Activated T-cell treated with anti-CD3 and anti-CD28 coated beads, Interleukin-2, amount 50 U/mL, for 1 hour (primary cell): ENCODE data around the gene ERGIC1.

Experiments used
- DNase-seq: peaks from one replicate; pipeline ENCODE4 v3.0.0-alpha.2; 2020

Gene ERGIC1

DNA sequence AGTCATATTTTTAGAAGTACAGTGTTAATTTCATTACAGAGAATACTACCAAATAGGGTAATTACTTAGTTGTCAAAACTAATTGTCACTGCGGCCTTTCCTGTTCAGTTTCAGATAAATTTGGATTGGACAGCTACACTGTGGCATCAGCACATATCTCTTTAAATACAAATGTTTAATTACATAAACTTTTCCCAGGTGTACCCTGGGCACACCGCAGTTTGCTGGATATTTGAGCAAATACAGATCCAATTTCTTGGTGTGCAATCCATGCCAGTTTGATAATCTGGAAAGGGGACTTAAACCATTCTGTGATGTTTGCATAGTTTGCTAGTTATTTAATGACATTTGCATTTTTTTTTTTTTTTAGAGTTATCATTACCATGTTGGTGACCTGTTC is 160.4 kb downstream of the ERGIC1 start:
- DNase-seq, result no peak

DNA sequence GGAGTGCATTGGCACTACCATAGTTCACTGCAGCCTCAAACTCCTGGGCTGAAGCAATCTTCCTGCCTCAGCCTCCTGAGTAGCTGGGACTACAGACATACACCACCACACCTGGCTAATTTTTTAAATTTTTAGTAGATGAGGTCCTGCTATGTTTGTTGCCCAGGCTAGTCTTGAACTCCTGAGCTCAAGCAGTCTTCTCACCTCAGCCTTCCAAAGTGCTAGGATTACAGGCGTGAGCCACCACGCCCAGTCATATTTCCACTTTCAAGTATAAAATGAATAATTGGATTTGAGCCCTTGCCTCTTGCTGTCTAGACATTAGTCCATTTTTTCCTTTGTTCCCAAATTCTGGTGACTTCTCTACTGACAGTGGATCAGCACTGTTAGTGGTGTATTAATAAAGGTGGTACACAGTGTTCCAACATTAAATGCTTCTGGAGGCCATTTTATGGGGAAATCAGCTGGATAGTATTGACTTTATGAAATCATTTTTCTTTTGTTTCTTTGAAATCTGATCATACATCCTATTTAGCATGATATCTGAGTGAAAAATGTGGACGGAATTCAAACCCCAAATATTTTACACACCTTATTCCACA is 165.4 kb downstream of the ERGIC1 start:
- DNase-seq, result no peak

DNA sequence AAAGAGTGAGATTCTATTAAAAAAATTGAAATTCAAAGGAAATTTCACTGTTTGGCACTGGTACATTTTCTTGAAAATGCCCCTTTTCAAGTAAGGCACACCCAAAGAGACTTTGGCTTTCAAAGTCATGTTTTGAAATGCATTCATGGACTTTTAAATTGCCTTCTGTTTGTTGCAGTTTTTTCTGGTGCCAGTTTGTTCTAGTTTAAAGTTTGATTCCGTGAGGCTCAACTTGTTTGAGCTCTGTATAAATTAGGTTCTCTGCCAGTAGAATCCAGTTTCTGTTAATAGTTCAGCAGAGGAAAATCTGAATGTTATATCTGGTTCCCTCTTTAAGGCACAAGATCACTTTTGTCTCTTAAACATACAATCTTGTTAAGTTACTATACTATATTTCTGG is 165.9 kb downstream of the ERGIC1 start:
- DNase-seq, result no peak

DNA sequence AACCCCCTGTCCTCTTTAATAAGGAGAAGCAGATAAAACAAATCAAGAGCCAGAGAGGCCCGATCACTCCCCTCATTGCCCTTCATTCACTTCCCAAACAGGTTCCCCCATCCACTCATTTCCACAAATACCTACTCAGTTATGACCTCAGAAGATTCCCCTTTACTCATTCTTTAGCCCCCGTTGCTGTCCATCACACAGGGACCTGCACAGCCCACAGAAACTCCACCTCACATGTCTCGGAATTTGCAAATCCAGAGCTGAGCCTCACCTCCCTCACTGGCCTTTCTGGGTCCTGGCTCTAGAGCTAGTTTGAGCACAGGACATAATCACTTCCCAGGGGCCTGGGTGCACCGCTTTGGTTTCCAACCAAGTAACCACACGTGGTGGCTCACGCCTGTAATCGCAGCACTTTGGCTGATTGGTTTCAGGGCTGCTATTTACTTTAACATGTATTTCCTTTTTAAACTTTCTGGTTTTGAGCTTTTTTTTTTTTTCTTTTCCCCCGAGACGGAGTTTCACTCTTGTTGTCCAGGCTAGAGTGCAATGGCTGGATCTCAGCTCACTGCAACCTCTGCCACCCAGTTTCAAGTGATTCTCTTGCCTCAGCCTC is 167.3 kb downstream of the ERGIC1 start:
- no peak for DNase-seq
